ENCODE data around the gene SSTR3. TPM values are rescaled to one million over a fixed set of nuclear protein-coding genes. Genes with fewer than 3 reads are reported as not detected.
A peak's percentile ranks its signal among the peaks of the same experiment; 100 is the strongest.

SSTR3 gene
- total RNA-seq, 1 donor from 2014 or later: not detected

GRCh38 chr22:37213941-37214730 is 1.9 kb upstream of the SSTR3 start:
- H3K4me1 Mint-ChIP-seq (ENCODE audit: low read depth): peaks cover 10% of the 10 kb centered on the region
- H3K9me3 Mint-ChIP-seq (ENCODE audit: low read depth): no peaks in the 10 kb centered on the region
- peaks cover 35% of the 10 kb centered on the region for H3K27me3 Mint-ChIP-seq (ENCODE audit: low read depth)
- no peak overlapping the region for H3K27ac Mint-ChIP-seq (ENCODE audit: unreplicated experiment)
- DNase-seq (ENCODE audit: low spot score): no peak
- TF ChIP-seq CTCF (IDR thresholded peaks at IDR 0.05): no peak
- H3K36me3 Mint-ChIP-seq (ENCODE audit: low read depth): no peaks in the 10 kb centered on the region
- H3K4me3 Mint-ChIP-seq (ENCODE audit: unreplicated experiment): no peak overlapping the region

GRCh38 chr22:37213218-37213855 is 1.1 kb upstream of the SSTR3 start:
- no peaks in the 10 kb centered on the region for H3K36me3 Mint-ChIP-seq (ENCODE audit: low read depth)
- peaks cover 10% of the 10 kb centered on the region for H3K4me1 Mint-ChIP-seq (ENCODE audit: low read depth)
- H3K9me3 Mint-ChIP-seq (ENCODE audit: low read depth): no peaks in the 10 kb centered on the region
- DNase-seq (ENCODE audit: low spot score): peak; percentile 68
- peaks cover 28% of the 10 kb centered on the region for H3K27me3 Mint-ChIP-seq (ENCODE audit: low read depth)
- H3K4me3 Mint-ChIP-seq (ENCODE audit: unreplicated experiment): no peak overlapping the region
- no peak overlapping the region for H3K27ac Mint-ChIP-seq (ENCODE audit: unreplicated experiment)
- TF ChIP-seq CTCF (IDR thresholded peaks at IDR 0.05): no peak

- Mint-ChIP-seq H3K9me3 (ENCODE audit: low read depth) (no peaks in the 10 kb centered on the region), H3K36me3 (ENCODE audit: low read depth) (no peaks in the 10 kb centered on the region), H3K27ac (ENCODE audit: unreplicated experiment) (no peak overlapping the region), H3K4me3 (ENCODE audit: unreplicated experiment) (no peak overlapping the region), H3K4me1 (ENCODE audit: low read depth) (peaks cover 10% of the 10 kb centered on the region), H3K27me3 (ENCODE audit: low read depth) (peaks cover 20% of the 10 kb centered on the region)
- peak; percentile 85 for DNase-seq (ENCODE audit: low spot score)
- no peak for TF ChIP-seq CTCF (IDR thresholded peaks at IDR 0.05)
These were observed 457 bp downstream of the SSTR3 start for GRCh38 chr22:37211866-37212173.

GRCh38 chr22:37211075-37211865 is 1.0 kb downstream of the SSTR3 start:
- Mint-ChIP-seq H3K4me1 (ENCODE audit: low read depth) (peaks cover 10% of the 10 kb centered on the region), H3K4me3 (ENCODE audit: unreplicated experiment) (no peak overlapping the region), H3K27me3 (ENCODE audit: low read depth) (peaks cover 15% of the 10 kb centered on the region), H3K9me3 (ENCODE audit: low read depth) (no peaks in the 10 kb centered on the region), H3K36me3 (ENCODE audit: low read depth) (no peaks in the 10 kb centered on the region), H3K27ac (ENCODE audit: unreplicated experiment) (no peak overlapping the region)
- peak; percentile 51 for DNase-seq (ENCODE audit: low spot score)
- no peak for TF ChIP-seq CTCF (IDR thresholded peaks at IDR 0.05)
